D721Med (cell line): Measurements from ENCODE around the gene CENPP.

ENCODE experiments used
- DNase-seq: peaks from one replicate; pipeline ENCODE4 v3.0.0; 2011; ENCODE audit warnings: low spot score; ENCODE audit not compliant: insufficient read length
- FAIRE-seq: peaks from 2 replicates; lab custom pipeline; 2011; peaks lifted over from hg19 to GRCh38; lab: Jason Lieb, UNC
- CTCF ChIP-seq: IDR thresholded peaks from 2 replicates; pipeline ENCODE4 v1.5.1; 2012; ENCODE audit warnings: mild to moderate bottlenecking, control low read depth; ENCODE audit not compliant: insufficient read depth; ENCODE audit errors: missing control alignments

CENPP gene

GRCh38 chr9:92503156-92503555, 177.4 kb downstream of the CENPP start:
- TF ChIP-seq CTCF, result no peak
- no peak for FAIRE-seq
- no peak for DNase-seq

- TF ChIP-seq CTCF, result no peak
- FAIRE-seq (no peak), DNase-seq (no peak)
Measured at GRCh38 chr9:92504881-92505280, 179.1 kb downstream of the CENPP start.

GRCh38 chr9:92506184-92506857, 180.6 kb downstream of the CENPP start:
- FAIRE-seq, result no peak
- no peak for DNase-seq
- no peak for TF ChIP-seq CTCF

- DNase-seq, result no peak
- FAIRE-seq, result no peak
- peak; percentile 0 for TF ChIP-seq CTCF
Measured at GRCh38 chr9:92507005-92507404, 181.3 kb downstream of the CENPP start.

- no peak for TF ChIP-seq CTCF
- DNase-seq (no peak), FAIRE-seq (no peak)
Measured at GRCh38 chr9:92507496-92507895, 181.7 kb downstream of the CENPP start.

- TF ChIP-seq CTCF, result no peak
- FAIRE-seq (no peak), DNase-seq (no peak)
Measured at GRCh38 chr9:92508018-92508820, 182.5 kb downstream of the CENPP start.

- DNase-seq (no peak), FAIRE-seq (no peak)
- TF ChIP-seq CTCF, result no peak
Measured at GRCh38 chr9:92509050-92509449, 183.3 kb downstream of the CENPP start.
